Lower lobe of right lung (tissue), 2 donors: ENCODE measurements around the gene USP53. TPM values are rescaled to one million over a fixed set of nuclear protein-coding genes. Genes with fewer than 3 reads are reported as not detected.

Source experiments
- ATAC-seq, 2 donors: fragments of 200-7000 bp; cut with Tn5 transposase; one replicate each; pipeline ENCODE4 v1.9.1; 2020 to 2022; ENCODE audit warnings: mild to moderate bottlenecking in 2 of 2, moderate library complexity in 2 of 2
- DNase-seq: peaks from one replicate; pipeline ENCODE4 v3.0.0-alpha.2; 2020
- H3K27ac ChIP-seq: fragments of 200-600 bp; one replicate; pipeline ENCODE4 v1.8.0; 2022
- H3K27me3 ChIP-seq: fragments of 200-600 bp; one replicate; pipeline ENCODE4 v1.8.0; 2022; ENCODE audit warnings: low read depth
- H3K36me3 ChIP-seq: fragments of 200-600 bp; one replicate; pipeline ENCODE4 v1.8.0; 2022; ENCODE audit warnings: mild to moderate bottlenecking
- H3K4me1 ChIP-seq: fragments of 200-600 bp; one replicate; pipeline ENCODE4 v1.8.0; 2022
- H3K4me3 ChIP-seq: fragments of 200-600 bp; one replicate; pipeline ENCODE4 v1.8.0; 2022; ENCODE audit warnings: mild to moderate bottlenecking
- H3K9me3 ChIP-seq: fragments of 200-600 bp; one replicate; pipeline ENCODE4 v1.8.0; 2022
- intact Hi-C: fragments of 100-400 bp; cut with DNase I; formaldehyde crosslinking; loops from one replicate; pipeline ENCODE4 v1.11.0; 2022
- total RNA-seq: library from RNA; stranded (reverse); fragmentation: NEBNext Ultra II Directional; extraction: Animal tissue kit (Norgen Biotek cat#: 25700); gene quantifications from one replicate; pipeline ENCODE4 v1.2.1, GENCODE V29; 2021
- TF ChIP-seq, protein P1 (sequence below): fragments of 200-600 bp; IDR thresholded peaks from one replicate; pipeline ENCODE4 v1.8.0; 2022; ENCODE audit warnings: antibody characterized with exemption, mild to moderate bottlenecking
- donor health status: DM: no; HTN: yes; CAD: no; lungs with severe emphysema.

The USP53 gene
- total RNA-seq, 1 donor from 2014 or later = 45.8 TPM

DNA sequence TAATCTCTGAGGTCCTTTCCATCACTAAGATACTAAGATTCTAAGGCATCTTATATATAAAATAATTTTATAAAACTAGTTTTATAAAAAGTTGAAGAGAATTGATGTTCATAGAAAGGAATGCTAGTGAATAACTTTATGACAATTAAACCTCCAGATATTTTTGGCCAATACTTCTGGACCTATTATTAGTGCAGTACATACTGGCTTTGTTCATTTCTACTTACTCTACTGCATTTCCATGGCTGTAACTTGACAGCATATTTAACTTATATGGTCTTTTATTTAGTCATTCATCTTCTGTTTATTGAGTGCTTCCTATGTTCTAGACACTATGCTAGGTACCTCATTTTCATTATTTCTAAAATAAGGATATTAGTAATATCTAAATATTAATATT is 6.8 kb upstream of the USP53 start:
- no peaks in the 10 kb centered on the region for H3K9me3 ChIP-seq
- ATAC-seq (no peak), DNase-seq (no peak)
- H3K4me3 ChIP-seq = no peak overlapping the region
- no peaks in the 10 kb centered on the region for H3K36me3 ChIP-seq
- TF ChIP-seq, protein P1, sequence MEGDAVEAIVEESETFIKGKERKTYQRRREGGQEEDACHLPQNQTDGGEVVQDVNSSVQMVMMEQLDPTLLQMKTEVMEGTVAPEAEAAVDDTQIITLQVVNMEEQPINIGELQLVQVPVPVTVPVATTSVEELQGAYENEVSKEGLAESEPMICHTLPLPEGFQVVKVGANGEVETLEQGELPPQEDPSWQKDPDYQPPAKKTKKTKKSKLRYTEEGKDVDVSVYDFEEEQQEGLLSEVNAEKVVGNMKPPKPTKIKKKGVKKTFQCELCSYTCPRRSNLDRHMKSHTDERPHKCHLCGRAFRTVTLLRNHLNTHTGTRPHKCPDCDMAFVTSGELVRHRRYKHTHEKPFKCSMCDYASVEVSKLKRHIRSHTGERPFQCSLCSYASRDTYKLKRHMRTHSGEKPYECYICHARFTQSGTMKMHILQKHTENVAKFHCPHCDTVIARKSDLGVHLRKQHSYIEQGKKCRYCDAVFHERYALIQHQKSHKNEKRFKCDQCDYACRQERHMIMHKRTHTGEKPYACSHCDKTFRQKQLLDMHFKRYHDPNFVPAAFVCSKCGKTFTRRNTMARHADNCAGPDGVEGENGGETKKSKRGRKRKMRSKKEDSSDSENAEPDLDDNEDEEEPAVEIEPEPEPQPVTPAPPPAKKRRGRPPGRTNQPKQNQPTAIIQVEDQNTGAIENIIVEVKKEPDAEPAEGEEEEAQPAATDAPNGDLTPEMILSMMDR = no peak
- H3K4me1 ChIP-seq = peaks cover 13% of the 10 kb centered on the region
- no peak overlapping the region for H3K27ac ChIP-seq
- H3K27me3 ChIP-seq = no peaks in the 10 kb centered on the region
- intact Hi-C loops = no loop called here

DNA sequence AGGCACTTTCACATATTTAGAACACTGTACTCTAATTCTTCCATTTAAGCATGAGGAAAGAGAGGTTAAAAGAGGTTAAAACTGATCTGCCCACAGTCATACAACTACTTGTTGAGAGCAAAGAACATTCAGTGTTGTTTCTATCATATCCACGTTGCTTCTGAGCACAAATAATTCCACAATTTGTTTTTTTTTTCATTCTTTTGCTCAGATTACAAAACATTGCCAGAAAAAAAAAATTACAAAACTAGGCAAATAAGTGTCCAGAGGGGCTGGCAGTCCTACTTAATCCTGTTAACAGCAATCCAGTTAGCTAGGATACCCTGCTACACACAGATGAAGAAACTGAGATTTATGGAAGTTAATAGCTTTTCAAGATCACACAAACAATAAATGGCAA is 6.3 kb upstream of the USP53 start:
- TF ChIP-seq, protein P1 = no peak
- Histone ChIP-seq H3K27ac (peak overlapping the region; percentile 34), H3K36me3 (no peaks in the 10 kb centered on the region), H3K9me3 (no peaks in the 10 kb centered on the region), H3K4me3 (no peak overlapping the region), H3K27me3 (no peaks in the 10 kb centered on the region), H3K4me1 (peaks cover 18% of the 10 kb centered on the region)
- intact Hi-C loops = no loop called here
- ATAC-seq (peak; percentile 51), DNase-seq (no peak)

DNA sequence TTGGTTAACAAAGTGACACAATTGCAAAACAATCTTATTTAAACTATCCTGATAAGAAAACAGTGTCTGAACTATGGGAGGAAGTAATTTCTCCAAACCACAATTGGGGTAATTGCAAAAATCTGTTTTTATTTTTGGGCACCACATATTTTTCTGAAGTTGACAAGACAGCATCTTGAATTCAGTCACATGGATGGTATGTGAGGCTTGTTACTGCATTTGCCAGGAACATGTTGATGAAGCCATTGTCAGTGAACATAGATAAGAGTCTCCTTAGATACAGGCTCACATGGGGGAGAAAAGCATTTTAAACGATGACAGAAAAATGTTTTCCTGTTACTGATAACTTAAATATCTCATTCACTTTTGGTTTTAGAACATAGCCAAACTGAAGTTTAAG is 5.5 kb upstream of the USP53 start:
- no peaks in the 10 kb centered on the region for H3K27me3 ChIP-seq
- no peaks in the 10 kb centered on the region for H3K36me3 ChIP-seq
- TF ChIP-seq, protein P1 = no peak
- H3K27ac ChIP-seq = peak overlapping the region; percentile 20
- peak; percentile 31 to 47 for ATAC-seq
- DNase-seq = no peak
- intact Hi-C loops = no loop called here
- H3K4me3 ChIP-seq = no peak overlapping the region
- no peaks in the 10 kb centered on the region for H3K9me3 ChIP-seq
- H3K4me1 ChIP-seq = peaks cover 18% of the 10 kb centered on the region

DNA sequence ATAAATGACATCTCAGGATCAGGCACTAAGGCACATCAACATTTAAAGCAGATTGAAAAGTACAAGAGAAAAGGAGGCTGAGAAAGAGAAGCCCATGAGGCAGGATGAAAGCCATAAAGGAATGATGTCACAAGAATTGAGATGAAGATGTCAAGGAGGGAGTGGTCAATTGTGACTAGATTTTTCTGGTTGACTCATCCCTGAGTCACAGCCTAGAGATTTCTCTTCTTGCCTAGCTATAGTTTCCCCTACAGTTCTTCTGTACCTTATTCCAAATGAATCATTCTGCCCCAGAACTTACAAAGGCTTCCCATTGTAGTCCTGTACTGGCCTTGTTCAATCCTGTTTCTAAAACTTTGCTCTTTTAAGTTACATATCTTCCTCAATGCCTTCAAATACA is 3.4 kb upstream of the USP53 start:
- H3K9me3 ChIP-seq = no peaks in the 10 kb centered on the region
- intact Hi-C loops = no loop called here
- H3K27ac ChIP-seq = no peak overlapping the region
- no peaks in the 10 kb centered on the region for H3K27me3 ChIP-seq
- no peak for DNase-seq
- no peak for ATAC-seq
- TF ChIP-seq, protein P1 = no peak
- no peaks in the 10 kb centered on the region for H3K36me3 ChIP-seq
- H3K4me1 ChIP-seq = peaks cover 16% of the 10 kb centered on the region
- no peak overlapping the region for H3K4me3 ChIP-seq

DNA sequence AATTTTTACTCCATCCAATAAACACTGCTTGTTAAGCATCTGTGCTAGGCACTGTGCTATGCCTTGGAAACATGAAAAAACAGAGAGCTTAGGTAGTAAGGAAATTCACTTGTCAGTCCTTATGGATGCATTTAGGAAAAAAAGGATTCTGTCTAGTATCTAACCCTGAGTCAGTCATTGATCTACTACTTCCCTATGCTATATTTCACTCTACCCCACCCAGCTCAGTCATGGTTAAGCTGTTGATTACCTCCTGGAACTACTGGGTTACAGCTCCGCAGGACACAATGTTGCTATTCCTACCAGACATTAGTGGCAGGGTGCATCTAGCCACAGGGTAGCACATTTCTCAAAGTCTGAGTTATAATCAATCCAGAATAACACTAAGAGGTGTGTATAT is 2.9 kb upstream of the USP53 start:
- Histone ChIP-seq H3K4me1 (peaks cover 11% of the 10 kb centered on the region), H3K27ac (no peak overlapping the region), H3K9me3 (no peaks in the 10 kb centered on the region), H3K36me3 (no peaks in the 10 kb centered on the region), H3K27me3 (no peaks in the 10 kb centered on the region), H3K4me3 (no peak overlapping the region)
- DNase-seq (no peak), ATAC-seq (no peak)
- intact Hi-C loops = no loop called here
- TF ChIP-seq, protein P1 = no peak

DNA sequence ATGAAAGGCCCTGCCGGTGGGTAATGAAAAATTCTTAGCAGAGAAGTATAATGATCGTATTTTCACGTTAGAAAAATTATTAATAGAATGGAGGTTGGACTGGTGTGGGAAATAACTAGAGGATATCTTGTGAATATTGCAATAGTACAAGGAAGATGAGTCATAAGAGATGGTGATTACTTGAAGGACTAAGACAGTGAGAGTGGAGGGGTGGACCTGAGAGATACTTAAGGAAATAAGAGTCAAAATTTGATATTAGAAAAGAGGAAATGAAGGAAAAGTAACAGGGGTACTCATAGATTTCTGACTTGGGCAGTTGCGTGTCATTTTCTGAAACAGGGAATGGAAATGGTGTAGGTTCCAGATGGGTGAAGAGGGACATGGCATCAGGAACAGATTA is 1.7 kb upstream of the USP53 start:
- TF ChIP-seq, protein P1 = no peak
- no peak overlapping the region for H3K4me3 ChIP-seq
- no peak overlapping the region for H3K27ac ChIP-seq
- intact Hi-C loops = no loop called here
- H3K27me3 ChIP-seq = no peaks in the 10 kb centered on the region
- H3K4me1 ChIP-seq = peaks cover 5% of the 10 kb centered on the region
- no peaks in the 10 kb centered on the region for H3K36me3 ChIP-seq
- DNase-seq (no peak), ATAC-seq (no peak)
- H3K9me3 ChIP-seq = no peaks in the 10 kb centered on the region
